Fibroblast of lung (primary cell): ENCODE measurements around the gene FPR2.

ENCODE experiments used
- CTCF ChIP-seq, 2 donors: IDR thresholded peaks in 1 of 2; conservative IDR thresholded peaks in 1 of 2; 1 replicate in 1 of 2; 2 replicates in 1 of 2; pipeline ENCODE4 v1.5.1; 2011 to 2012; ENCODE audit warnings: low read length in 2 of 2, control low read depth in 1 of 2, inconsistent platforms in 1 of 2, low read depth in 1 of 2, mild to moderate bottlenecking in 1 of 2
- EZH2 ChIP-seq: IDR thresholded peaks from 2 replicates; pipeline ENCODE4 v1.5.1; 2012; ENCODE audit warnings: low read length, control low read depth, mild to moderate bottlenecking; ENCODE audit errors: missing control alignments

- TF ChIP-seq EZH2 = no peak
- no peak for TF ChIP-seq CTCF (conservative IDR thresholded peaks at IDR 0.05 in 1 of 2, IDR thresholded peaks at IDR 0.05 in 1 of 2; ENCODE audit: low read depth in 1 of 2, low read length in 2 of 2)
These were observed 18.2 kb upstream of the FPR2 start for GRCh38 chr19:51742789-51743188.
